UCSD-AML1 (cell line): ENCODE measurements around the gene TK1.
"Not testable (repeated sequence)": the region's sequence is repeated elsewhere in the genome, so short reads cannot be mapped to it uniquely, and the experiment has no call there.

ENCODE experiments used
- DNase-seq: peaks from one replicate; lab custom pipeline; 2025; ENCODE audit not compliant: unreplicated experiment; lab: John Stamatoyannopoulos, UW

TK1 gene, protein sequence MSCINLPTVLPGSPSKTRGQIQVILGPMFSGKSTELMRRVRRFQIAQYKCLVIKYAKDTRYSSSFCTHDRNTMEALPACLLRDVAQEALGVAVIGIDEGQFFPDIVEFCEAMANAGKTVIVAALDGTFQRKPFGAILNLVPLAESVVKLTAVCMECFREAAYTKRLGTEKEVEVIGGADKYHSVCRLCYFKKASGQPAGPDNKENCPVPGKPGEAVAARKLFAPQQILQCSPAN

DNA sequence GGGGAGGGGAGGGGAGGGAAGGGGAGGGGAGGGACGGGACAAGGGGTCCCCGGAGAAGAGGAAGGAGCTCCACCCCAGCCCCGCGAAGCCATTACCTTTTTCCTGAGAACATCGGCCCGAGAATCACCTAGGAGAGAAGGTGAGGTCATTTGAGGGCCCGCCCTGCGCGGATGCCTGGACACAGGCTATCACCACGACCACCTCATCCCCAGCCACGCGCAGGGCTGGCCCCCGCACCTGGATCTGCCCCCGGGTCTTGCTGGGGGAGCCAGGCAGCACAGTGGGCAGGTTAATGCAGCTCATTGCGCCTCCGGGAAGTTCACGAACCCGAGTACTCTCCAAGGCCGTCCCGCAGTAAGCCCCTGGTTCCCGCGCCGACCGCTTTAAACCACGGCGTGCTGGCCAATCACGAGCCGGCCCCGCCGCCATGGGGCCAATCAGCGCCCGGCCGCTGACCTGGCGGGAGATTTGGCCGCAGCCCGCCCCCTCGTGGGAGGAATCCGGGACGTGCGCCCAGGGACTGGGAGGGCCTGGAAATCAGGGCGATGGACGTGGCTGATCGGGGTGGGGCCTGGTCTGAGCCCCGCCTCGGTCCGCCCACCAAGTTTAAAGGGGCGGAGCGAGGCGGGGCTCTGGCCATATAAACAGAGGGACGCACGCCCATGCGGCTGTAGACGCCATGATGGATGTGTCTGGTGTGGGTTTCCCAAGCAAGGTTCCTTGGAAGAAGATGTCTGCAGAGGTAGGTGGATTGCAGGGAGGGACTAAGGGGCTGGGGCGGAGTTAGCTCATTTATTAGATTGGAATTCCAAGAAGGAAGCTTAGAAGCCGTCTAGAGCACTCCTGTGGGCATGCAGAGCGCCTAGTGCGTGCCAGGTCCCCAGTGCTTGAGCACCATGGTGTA lies at the start of gene TK1, which contains the start of gene AFMID:
TK1 (minus strand) TSS at position 361 of the 904 bp plus-strand sequence; CDS start at position 303, 58 bp downstream.
AFMID (plus strand) TSS at position 671 of the 904 bp plus-strand sequence; CDS start at position 680, 9 bp downstream.
- DNase-seq: peak; percentile 98

DNA sequence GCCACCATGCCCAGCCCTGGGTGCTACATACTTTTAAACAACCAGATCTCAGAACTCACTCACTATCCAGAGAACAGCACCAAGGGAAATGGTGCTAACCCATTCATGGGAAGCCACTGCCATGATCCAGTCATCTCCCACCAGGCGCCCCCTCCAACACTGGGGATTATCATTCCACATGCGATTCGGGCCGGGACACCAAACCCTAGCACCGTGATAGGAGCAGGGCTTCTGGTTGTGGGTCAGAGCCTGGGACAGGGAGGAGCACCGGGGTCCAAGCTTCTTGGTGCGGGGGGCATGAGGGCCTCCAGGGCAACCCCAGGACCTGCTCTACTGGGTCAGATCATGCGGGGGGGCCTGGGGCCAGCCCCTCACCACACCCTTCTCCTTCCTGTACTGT lies 49.0 kb upstream of the TK1 start:
- no peak for DNase-seq

DNA sequence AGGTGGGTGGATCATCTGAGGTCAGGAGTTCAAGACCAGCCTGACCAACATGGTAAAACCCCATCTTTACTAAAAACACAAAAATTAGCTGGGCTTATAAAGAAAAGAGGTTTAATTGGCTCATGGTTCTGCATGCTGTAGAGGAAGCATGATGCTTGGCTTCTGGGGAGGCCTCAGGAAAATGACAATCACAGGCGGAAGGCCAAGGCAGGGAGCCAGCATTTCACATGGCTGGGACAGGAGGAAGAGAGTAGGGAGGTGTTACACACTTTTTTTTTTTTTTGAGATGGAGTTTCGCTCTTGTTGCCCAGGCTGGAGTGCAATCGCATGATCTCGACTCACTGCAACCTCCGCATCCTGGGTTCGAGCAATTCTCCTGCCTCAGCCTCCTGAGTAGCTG lies 48.2 kb upstream of the TK1 start:
- not testable (repeated sequence) for DNase-seq

DNA sequence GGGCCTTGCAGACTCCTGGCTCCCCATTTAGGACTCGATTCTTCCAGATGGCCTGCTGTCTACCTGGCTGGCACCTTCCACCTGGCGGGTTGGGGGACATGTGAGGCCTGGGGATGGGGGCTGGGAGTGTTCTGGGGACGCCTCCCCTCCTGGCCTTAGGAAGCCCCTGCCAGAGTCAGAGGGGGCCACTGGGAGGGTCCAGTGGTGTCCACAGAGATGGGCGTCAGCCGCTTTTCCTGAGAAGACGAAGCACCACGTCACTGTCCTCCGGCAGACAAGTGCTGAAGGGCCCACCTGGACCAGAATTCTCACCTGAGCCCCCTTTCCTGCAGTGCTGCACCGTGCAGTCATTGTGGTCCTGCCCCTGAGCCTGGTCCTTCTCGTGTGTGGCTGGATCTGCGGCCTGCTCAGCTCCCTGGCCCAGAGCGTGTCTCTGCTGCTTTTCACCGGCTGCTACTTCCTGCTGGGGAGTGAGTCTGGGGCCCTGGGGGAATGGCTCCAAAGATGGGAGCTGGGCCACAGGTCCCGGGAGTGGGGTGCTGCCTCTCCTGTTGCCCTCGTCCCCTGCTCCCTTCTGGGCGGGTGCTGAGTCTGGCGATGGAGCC lies 47.5 kb upstream of the TK1 start:
- no peak for DNase-seq

DNA sequence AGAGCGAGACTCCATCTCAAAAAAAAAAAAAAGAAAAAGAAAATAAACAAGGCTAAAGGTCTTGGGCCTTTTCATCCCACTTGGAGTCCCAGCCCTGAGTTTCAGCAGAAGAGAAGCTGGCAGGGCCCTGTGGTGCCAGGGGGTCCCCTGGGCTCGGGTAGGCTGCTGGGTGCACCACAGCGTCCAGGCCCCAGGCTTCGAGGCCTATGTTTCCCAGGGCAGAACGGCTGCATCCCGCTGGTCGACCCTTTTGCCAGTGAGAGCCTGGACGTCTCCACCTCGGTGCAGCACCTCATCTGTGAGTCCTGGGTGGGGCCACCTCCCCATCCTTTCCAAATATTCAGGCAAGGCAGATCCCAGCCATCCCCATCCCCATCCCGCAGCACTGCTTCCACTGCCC lies 46.8 kb upstream of the TK1 start:
- DNase-seq: no peak

DNA sequence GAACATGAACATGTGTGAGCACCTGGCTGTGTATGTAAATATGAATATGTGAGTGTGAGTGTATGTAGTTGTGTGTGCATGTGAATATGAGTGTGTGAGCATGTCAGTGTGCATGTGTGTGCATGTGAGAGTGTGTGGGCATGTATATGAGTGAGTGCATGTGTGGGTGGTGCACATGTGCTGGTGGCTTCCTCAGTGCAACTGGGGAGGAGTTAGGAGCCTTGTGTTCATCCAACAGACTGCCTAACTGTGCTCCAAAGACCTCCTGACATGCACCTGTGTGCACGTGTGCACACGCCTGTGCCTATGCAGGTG lies 46.0 kb upstream of the TK1 start:
- DNase-seq: no peak

DNA sequence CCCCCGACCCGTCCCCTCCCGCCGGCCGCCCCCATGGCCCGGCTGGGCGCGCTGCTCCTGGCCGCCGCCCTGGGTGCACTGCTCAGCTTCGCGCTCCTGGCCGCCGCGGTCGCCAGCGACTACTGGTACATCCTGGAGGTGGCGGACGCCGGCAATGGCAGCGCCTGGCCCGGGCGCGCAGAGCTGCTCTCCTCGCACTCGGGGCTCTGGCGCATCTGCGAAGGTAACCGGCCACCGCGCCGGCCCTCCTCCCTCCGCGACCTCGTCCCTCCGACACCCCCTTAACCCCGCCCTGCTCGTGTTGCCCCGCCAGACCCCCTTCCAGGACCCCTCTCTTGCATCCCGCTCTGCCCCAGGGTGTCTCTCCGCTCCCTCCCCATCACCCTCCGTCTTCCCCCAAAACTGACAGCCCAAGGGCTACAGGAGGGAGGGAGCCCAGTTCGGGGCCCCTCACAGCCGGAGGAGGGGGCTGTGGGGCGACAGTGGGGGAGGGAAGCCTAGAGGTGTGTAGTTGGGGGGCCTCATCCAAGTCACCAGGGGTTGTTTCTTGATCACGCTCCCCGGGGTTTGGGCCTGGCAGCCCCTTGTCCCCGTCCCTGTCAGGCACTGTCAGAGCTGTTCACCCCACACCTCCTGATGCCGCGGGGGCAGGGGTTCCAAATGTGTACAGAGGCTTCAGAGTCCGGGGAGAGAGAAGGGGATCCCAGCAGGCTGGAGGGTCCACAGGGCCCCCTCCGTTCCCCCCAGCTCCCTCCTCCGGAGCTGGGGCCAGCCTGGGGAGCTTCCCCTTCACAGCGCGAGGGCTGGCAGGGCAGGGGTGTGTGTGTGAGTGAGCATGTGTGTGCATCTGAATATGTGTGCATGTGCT lies 45.4 kb upstream of the TK1 start:
- DNase-seq: no peak

DNA sequence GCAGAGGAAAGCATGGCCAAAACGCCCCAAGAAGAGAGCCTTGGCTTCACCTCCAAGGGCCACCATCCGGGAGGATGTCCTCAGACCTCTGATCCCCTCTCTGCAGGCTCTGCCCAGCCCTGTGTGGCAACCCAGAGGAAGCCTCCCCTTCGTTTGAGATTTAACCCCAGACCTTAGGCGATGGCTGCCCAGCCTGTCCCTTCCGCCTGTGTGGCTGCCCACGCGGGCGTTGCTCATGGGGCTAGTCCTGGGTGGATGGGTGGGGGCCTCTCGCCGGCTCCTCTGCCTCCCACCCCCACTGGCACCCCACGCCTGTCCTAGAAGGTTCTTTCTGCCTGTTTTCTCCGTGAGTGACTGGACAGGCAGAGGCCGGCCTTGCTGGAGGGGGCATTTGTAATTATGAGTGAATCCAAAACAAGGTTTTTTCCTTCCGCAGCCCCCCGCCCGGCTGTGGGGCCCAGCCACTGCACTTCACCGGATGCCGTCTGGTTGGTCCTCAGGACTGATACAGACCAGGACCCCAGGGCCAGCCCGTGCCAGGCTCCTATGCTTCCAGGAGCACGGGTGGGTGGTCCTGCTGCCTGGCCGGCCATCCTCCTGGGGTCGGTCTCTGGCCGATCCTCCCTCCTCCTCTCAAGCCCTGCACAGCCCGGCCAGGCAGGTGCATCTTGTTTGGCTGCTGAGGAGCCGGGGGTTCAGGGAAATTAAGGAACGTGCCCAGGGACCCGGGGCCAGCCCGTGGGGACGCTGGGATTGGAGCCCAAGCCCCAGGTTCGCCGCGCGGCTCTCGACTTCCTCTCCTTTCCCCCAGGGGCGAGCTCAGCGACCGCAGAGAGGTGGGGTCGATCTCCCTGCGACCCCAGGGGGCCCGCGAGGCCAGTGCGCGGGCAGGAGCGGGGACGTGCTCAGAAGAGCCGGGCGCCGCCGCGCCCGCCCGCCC lies 44.4 kb upstream of the TK1 start, which contains the start of gene TMEM235:
TMEM235 (plus strand) TSS at position 636 of the 940 bp plus-strand sequence. CDS start 393 bp downstream, outside the sequence.
- no peak for DNase-seq

DNA sequence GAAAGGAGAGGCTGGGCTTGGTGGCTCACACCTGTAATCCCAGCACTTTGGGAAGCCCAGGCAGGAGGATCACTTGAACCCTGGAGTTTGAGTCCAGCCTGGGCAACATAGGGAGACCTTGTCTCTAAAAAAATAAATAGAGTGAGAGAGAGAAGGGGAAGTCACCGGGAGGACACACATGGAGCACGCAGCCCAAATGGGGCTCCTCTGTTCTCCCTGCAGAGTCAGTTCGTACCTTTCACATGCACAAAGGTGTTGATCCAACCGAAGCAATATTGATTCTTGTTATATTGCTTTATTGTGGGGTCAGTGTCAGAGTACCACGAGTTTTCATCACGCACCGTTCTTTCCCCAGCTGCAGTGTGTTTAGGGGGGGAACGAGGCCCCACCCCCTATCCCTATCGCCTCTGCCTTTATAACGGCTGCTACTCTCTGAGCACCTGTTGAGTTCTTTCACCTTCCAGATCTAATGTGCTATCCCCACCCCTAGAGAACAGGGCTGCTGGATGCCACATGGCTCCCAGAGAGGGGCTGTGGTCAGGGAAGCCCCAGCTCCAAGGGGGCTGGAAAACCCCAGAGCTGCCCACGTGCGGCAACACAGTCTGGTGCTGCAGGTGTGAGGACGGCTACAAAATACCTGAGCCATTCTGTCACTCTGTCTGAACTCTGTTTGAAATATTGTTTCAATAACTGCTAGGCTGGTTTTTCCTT lies 43.6 kb upstream of the TK1 start:
- DNase-seq: no peak

DNA sequence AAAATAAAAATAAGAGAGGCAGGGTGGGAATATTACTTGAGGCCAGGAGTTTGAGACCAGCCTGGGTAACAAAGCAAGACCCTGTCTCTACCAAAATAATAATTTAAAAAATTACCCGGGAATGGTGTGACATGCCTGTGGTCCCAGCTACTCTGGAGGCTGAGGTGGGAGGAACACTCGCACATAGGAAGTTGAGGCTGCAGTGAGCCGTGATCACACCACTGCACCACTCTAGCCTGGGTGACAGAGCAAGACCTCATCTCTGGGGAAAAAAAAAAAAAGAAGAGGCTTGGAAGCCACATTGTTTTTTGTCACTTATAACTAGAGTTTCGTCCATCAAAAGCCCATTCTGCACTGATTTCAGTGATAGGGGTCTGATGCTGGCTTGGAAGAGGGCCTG lies 41.3 kb upstream of the TK1 start:
- DNase-seq: no peak

DNA sequence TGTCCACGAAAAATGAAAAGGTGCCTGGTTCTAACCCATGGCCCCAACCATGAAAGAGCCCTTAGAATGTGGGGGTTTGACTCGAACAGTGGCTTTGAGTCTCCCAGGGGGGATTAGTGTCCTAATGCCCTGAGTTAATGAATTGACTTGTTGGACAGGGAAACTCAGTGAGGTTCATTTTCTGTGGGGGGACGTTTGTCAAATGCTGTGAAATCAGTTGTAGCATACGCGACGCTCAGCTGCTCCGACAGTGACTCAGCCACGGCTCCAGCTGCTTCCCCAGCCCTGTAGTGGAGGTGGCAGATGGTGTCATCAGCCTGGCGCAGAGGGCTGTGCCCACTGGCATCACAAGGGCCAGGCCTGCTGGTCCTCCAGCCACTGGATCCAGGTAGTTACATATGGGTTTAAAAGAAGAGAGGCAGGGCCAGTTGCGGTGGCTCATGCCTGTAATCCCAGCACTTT lies 40.6 kb upstream of the TK1 start:
- DNase-seq: no peak

DNA sequence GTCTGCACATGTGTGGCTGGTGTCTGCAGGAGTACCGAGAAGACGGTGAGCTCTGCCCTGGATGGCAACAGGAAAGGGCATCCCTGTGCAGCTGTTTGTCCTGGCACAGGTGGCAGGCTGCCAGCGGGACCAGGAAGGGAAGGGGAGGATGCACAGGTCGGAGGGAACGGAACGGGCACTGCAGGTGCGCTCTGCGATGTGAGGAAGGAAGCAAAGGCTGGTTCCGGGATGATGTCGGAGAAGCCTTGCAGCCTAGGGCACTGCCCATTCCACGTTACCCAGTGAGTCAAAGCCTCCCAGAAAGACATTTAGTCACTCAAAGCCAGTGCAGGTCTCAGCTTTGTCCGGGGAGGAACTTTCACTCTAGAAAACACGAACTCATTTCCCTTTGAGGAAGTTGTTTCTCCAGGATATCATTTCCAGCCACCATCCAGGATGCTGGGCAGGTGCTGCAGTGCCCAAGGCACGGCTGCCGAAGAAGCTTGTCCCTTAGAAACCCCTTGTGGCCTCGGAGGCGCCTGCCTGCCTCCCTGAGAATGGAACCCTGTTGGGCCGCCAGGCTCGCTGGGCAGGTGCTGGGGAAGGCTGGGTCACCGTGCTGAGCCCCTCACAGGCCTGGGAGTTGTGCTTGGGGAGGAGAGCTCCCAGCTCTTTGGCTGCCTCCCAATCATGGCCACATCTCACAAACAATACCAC lies 40.1 kb upstream of the TK1 start:
- peak; percentile 53 for DNase-seq

DNA sequence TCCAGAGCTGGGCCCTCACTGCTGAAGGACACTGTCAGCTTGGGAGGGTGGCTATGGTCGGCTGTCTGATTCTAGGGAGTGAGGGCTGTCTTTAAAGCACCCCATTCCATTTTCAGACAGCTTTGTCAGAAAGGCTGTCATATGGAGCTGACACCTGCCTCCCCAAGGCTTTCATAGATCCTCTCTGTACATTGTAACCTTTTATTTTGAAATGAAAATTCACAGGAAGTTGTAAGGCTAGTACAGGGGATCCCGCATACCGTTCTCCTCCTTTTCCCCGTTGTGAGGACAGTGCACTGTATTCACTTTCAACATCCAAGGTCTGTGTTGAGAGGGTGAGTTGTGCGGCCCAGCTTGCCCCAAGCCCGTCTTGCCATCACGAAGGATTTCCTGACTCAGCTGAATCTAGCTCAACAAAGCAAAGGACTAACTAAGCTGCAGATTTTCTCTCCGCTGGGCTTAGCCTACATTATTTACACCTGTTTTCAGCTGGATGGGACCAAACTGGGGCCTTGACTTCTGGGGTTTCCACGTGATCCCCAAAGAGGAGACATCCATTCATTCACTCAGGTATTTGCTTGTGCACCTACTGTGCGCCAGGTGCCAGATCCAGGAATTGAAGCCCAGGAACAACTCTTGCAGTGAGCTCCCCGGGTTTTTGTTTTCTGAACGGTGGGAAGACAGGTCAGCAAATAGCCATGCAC lies 39.4 kb upstream of the TK1 start:
- DNase-seq: no peak

DNA sequence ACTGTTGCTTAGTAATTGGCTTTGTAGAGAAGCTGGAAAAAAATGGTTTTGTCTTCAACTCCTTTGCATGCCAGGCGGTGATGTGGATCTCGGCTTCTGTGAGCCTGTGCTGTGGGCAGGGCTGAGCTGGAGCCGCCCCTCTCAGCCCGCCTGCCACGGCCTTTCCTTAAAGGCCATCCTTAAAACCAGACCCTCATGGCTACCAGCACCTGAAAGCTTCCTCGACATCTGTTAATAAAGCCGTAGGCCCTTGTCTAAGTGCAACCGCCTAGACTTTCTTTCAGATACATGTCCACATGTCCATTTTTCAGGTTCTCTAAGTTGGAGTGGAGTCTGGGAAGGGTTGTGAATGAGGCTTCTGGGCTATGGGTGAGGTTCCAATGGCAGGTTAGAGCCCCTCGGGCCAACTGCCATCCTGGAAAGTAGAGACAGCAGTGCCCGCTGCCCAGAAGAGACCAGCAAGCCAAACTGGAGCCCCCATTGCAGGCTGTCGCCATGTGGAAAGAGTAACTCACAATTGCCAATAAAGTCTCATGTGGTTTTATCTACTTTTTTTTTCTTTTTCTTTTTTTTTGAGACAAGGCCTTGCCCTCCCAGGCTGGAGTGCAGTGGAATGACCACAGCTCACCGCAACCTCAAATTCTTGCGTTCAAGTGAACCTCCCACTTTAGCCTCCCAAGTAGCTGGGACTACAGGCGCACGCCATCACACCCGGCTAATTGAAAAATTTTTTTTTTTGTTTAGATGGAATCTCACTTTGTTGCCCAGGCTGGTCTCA lies 38.4 kb upstream of the TK1 start:
- DNase-seq: no peak

DNA sequence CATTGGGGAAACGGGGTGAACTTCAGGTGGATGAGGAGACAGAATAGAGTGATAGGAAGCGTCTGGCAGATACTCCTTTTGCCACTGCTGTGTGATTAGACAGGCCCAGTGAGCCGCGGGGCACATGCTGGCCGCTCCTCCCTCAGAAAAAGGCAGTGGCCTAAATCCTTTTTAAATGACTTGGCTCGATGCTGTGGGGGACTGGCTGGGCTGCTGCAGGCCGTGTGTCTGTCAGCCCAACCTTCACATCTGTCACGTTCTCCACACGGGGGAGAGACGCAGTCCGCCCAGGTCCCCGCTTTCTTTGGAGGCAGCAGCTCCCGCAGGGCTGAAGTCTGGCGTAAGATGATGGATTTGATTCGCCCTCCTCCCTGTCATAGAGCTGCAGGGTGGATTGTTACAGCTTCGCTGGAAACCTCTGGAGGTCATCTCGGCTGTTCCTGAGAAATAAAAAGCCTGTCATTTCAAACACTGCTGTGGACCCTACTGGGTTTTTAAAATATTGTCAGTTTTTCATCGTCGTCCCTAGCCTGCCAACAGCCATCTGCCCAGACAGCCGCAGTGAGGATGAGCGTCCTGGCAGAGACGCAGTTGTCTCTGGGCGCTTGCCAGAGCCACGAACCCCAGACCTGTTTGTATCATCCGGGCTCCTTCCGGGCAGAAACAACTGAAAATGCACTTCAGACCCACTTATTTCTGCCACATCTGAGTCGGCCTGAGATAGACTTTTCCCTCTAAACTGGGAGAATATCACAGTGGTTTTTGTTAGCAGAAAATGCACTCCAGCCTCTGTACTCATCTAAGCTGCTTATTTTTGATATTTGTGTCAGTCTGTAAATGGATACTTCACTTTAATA lies 37.6 kb upstream of the TK1 start:
- no peak for DNase-seq

DNA sequence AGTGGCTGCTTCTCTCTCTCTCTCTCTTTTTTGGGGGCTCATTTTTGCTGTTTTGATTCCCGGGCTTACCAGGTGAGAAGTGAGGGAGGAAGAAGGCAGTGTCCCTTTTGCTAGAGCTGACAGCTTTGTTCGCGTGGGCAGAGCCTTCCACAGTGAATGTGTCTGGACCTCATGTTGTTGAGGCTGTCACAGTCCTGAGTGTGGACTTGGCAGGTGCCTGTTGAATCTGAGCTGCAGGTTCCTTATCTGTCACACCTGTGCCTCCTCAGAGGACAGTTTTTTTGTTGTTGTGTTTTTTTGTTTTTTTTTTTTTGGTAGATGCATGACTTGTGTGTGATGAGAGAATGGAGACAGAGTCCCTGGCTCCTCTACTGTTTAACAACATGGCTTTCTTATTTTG lies 36.9 kb upstream of the TK1 start:
- no peak for DNase-seq
